ENCODE measurements around the gene MDFI. TPM values are rescaled to one million over a fixed set of nuclear protein-coding genes. Genes with fewer than 3 reads are reported as not detected.

MDFI gene
- total and polyA plus RNA-seq, 8 donors, result 25.9 to 139 (median 108) TPM

- DNase-seq (peak in 1 of 4 donors; percentile 31), ATAC-seq (peak; percentile 5)
- peaks cover 0 to 39% of the 10 kb centered on the region in 2 donors for H3K36me3 ChIP-seq
- H3K27me3 ChIP-seq, result peaks cover 0 to 3% of the 10 kb centered on the region in 2 donors
- peaks cover 11 to 25% of the 10 kb centered on the region in 2 donors for H3K4me1 ChIP-seq
- no peak for TF ChIP-seq CTCF (IDR thresholded peaks at IDR 0.05)
- intact Hi-C loops (cut with DNase I), result loop anchor here (2.0 to 5.0 kb wide), 3 partner anchors 80 to 315 kb away; no protein-coding TSS in a partner anchor
- peak overlapping the region; percentile 27 to 36 for H3K4me3 ChIP-seq
- H3K9me3 ChIP-seq, result no peaks in the 10 kb centered on the region
- no peak overlapping the region for H3K27ac ChIP-seq
These were observed 44.4 kb downstream of the MDFI start for GRCh38 chr6:41682497-41683272.

- no peak for DNase-seq
- H3K27ac ChIP-seq, result no peak overlapping the region
These were observed 44.9 kb downstream of the MDFI start for GRCh38 chr6:41683273-41683522.

GRCh38 chr6:41683523-41684310 is 45.4 kb downstream of the MDFI start:
- ATAC-seq (peak; percentile 84), DNase-seq (peak; percentile 78 to 96 (median 85))
- peak overlapping the region; percentile 27 to 36 for H3K4me3 ChIP-seq
- no peak overlapping the region for H3K27ac ChIP-seq
- H3K9me3 ChIP-seq, result no peaks in the 10 kb centered on the region
- intact Hi-C loops (cut with DNase I), result loop anchor here (2.0 to 5.0 kb wide), 3 partner anchors 81 to 316 kb away; no protein-coding TSS in a partner anchor
- peaks cover 0 to 3% of the 10 kb centered on the region in 2 donors for H3K27me3 ChIP-seq
- peak; percentile 87 to 92 for TF ChIP-seq CTCF (IDR thresholded peaks at IDR 0.05)
- peaks cover 11 to 25% of the 10 kb centered on the region in 2 donors for H3K4me1 ChIP-seq
- peaks cover 0 to 49% of the 10 kb centered on the region in 2 donors for H3K36me3 ChIP-seq

More at GRCh38 chr6:41683273-41683522, 44.9 kb downstream of the MDFI start:
- no peaks in the 10 kb centered on the region for H3K9me3 ChIP-seq
- H3K4me1 ChIP-seq, result peaks cover 11 to 25% of the 10 kb centered on the region in 2 donors
- H3K4me3 ChIP-seq, result peak overlapping the region; percentile 27 to 36
- TF ChIP-seq CTCF (IDR thresholded peaks at IDR 0.05), result no peak
- intact Hi-C loops (cut with DNase I), result loop anchor here (2.0 to 5.0 kb wide), 3 partner anchors 80 to 316 kb away; no protein-coding TSS in a partner anchor
- peak; percentile 30 for ATAC-seq
- peaks cover 0 to 3% of the 10 kb centered on the region in 2 donors for H3K27me3 ChIP-seq
- H3K36me3 ChIP-seq, result peaks cover 0 to 44% of the 10 kb centered on the region in 2 donors

DNA sequence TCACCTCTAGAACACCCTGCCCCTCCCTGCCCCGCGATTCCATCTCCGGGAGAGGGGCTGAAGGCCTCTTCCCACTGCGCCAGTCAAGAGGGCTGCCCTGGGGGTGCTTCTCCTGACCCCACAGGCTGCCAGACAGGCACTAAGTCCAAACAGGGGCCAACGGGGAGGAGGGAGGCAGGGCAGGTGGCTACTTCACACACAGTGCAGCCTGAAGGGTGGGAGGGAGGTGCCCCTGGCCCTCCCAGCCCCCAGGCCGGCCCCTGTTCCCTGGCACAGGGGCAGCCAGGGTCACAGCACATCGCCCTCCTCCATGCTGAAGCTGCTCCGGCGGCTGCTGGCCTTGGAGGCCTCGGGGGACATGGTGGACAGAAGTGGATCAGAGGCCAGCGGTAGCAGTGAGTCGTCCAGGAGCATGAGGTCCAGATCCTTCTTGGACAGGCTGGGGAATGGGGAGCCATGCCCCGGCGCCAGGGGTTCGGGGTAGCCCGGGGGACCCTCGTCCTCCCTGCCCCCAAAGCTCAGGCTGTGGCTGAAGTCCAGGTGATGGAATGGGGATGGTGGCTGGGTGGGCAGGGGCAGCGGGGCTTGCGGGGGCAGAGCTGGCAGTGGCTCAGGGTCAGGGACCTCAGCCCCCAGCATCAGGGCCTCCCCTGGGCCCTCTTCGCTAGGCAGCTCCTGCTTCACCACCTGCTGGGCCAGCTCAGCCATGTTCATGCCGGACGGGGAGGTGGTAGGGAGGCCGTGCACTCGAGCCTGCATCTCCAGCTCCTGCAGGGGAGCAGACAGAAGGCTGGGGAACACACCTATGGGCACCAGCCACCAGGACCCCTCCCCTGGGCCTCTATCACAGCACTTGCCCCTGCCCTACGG is 46.3 kb downstream of the MDFI start:
- Histone ChIP-seq H3K27ac (no peak overlapping the region), H3K9me3 (no peaks in the 10 kb centered on the region), H3K36me3 (peaks cover 0 to 58% of the 10 kb centered on the region in 2 donors), H3K4me1 (peaks cover 11 to 25% of the 10 kb centered on the region in 2 donors), H3K4me3 (no peak overlapping the region), H3K27me3 (peaks cover 0 to 3% of the 10 kb centered on the region in 2 donors)
- TF ChIP-seq CTCF (IDR thresholded peaks at IDR 0.05), result no peak
- no peak for ATAC-seq
- intact Hi-C loops (cut with DNase I), result loop anchor here (5.0 kb wide), 2 partner anchors 82 to 317 kb away; no protein-coding TSS in a partner anchor
- peak in 1 of 4 donors; percentile 32 for DNase-seq

Data from left lung (tissue), 10 donors.